NCI-H82 treated with DMSO at 0.1 percent for 48 hours (cell line): ENCODE measurements around the gene SLC22A17.
A peak's percentile ranks its signal among the peaks of the same experiment; 100 is the strongest.
"Not testable (repeated sequence)": the region's sequence is repeated elsewhere in the genome, so short reads cannot be mapped to it uniquely, and the experiment has no call there.

Experiments used
- DNase-seq: peaks from one replicate; lab custom pipeline; 2025; ENCODE audit not compliant: unreplicated experiment; lab: John Stamatoyannopoulos, UW

SLC22A17 gene

GRCh38 chr14:23345987-23346692 lies 6.5 kb downstream of the SLC22A17 start:
- DNase-seq = no peak

DNA sequence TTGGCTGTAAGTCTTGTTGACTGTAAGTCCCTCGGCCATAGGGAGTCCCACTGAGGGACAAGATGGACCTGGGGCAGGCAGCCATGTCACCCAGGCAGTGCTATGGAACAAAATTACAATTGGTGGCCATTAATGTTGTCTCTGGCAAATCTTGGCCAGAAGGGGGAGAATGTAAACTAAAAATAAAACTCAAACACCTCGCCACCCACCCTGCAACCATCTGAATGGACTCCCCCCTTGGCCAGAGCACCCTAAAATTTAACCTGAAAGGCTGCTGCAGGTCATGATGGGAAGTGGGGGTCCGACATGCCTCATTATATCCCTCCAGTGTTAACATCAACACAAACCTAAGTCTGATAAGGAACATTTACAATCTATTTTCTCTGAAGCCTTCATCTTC lies 8.2 kb downstream of the SLC22A17 start:
- DNase-seq = no peak

- no peak for DNase-seq
Observed at GRCh38 chr14:23339506-23340268, 13.0 kb downstream of the SLC22A17 start.

DNA sequence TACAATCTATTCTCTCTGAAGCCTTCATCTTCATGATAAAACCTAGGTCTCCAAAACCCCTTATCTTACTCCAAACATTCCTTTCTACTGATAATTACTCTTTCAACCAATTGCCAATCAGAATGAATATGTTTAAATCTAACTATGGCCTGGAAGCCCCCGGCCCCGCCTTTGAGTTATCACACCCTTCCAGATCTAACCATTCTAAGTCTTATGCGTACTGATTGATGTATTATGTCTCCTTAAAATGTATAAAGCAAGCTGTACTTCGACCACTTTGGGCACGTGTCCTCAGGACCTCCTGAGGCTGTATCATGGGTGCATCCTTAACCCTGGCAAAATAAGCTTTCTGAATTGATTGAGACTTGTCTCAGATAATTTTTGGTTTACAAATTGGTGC lies 17.1 kb downstream of the SLC22A17 start:
- no peak for DNase-seq

DNA sequence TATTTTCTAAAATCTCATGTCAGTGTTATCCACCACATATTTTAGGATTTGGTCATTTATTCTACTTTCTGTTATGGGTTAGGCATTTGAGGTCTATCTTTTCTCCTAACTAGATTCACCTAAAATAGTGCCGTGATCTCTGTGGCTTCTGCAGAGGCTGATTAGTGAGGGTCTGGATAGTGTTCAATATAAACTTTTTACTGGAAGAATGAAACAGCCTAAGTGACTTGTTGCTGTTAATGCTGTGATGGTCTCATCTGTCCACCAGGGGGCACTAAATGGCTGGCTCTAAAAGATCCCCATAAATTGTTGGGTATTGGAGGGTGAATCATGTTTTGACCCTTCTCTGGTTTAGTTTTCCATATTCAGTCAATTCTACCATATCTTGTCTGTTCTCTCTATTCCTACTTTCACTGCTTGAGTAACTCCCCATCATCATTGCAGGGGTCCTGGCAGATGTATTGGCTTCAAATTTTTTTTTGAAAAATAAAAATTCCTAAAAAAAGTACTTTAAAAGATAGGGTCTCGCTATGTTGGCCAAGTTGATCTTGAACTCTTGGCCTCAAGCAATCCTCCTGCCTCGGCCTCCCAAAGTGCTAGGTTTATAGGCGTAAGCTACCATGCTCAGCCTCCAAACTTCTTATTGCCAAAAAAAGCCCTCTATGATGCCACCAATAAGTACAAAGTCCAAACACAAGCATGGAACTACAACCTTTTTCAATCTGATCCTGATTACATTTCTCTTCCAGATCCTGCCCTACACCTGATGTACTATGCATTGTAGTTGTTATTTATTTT lies 24.5 kb downstream of the SLC22A17 start:
- peak; percentile 98 for DNase-seq

- no peak for DNase-seq
Observed at GRCh38 chr14:23326491-23327332, 26.0 kb downstream of the SLC22A17 start.

DNA sequence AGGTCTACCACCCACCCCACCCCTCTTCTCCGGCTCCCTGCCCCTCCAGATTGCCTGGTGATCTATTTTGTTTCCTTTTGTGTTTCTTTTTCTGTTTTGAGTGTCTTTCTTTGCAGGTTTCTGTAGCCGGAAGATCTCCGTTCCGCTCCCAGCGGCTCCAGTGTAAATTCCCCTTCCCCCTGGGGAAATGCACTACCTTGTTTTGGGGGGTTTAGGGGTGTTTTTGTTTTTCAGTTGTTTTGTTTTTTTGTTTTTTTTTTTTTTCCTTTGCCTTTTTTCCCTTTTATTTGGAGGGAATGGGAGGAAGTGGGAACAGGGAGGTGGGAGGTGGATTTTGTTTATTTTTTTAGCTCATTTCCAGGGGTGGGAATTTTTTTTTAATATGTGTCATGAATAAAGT lies 26.9 kb downstream of the SLC22A17 start:
- not testable (repeated sequence) for DNase-seq

DNA sequence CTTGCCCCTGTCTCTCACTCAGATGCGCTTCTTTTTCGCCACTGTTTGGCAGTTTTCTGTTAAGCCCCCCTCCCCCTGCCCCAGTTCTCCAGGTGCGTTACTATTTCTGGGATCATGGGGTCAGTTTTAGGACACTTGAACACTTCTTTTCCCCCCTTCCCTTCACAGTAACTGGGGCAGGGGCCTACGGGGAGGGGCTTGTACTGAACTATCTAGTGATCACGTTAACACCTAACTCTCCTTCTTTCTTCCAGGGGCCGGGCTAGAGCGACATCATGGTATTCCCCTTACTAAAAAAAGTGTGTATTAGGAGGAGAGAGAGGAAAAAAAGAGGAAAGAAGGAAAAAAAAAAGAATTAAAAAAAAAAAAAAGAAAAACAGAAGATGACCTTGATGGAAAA lies 27.7 kb downstream of the SLC22A17 start:
- no peak for DNase-seq

GRCh38 chr14:23324455-23324846 lies 28.2 kb downstream of the SLC22A17 start:
- DNase-seq = no peak

DNA sequence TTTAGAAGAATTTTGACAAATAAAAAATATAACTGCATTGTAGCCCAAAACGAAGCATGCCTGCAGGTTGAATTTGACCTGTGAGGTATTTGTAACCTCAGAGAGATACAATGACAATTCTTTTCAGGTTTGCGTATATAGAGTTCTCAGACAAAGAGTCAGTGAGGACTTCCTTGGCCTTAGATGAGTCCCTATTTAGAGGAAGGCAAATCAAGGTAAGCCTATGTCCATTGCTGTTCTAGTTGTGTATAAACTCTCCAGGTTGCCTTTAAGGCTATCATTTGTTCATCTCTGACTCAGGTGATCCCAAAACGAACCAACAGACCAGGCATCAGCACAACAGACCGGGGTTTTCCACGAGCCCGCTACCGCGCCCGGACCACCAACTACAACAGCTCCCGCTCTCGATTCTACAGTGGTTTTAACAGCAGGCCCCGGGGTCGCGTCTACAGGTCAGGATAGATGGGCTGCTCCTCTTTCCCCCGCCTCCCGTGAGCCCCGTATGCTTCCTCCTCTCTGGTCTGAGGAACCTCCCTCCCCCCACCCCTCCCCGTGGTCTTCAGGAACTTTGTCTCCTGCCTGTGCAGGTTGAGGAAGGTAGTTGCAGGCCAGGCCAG lies 28.7 kb downstream of the SLC22A17 start:
- DNase-seq = no peak

- DNase-seq = no peak
Observed at GRCh38 chr14:23322568-23323517, 29.8 kb downstream of the SLC22A17 start.

DNA sequence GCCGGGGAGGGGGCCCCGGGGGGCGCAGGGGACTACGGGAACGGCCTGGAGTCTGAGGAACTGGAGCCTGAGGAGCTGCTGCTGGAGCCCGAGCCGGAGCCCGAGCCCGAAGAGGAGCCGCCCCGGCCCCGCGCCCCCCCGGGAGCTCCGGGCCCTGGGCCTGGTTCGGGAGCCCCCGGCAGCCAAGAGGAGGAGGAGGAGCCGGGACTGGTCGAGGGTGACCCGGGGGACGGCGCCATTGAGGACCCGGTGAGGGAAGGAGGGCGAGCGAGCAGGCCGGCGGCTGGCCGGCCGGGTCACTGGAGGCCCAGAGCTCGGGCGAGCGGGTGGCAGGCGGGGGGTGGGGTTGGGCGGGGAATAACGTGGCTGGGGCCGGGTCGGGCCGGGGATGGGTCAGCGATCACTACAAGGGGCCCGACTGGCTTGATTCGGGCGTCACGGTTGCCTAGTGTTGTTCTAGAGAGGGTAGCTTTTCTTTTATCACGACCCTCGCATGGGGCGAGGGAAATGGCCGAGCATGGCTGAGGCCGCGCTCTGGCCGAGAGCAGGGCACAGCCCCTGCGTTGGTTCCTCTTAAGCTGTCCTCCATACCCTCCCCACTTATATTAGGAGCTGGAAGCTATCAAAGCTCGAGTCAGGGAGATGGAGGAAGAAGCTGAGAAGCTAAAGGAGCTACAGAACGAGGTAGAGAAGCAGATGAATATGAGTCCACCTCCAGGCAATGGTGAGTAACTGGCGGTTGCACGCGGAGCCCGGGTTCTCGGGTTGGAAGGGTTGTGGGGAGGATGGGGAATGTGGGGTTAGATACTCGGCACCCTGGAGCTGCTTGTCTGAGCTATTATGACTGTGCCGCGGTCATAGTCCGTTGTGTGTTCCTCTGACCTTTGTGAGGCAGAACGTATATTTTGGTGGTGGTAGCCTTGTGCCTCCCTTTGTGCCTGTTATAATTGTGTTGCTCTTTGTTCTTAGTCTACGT lies 30.8 kb downstream of the SLC22A17 start:
- peak; percentile 65 for DNase-seq

- DNase-seq = peak; percentile 100
Observed at GRCh38 chr14:23320584-23321571, 31.8 kb downstream of the SLC22A17 start, which contains the start of gene PABPN1. Gene PABPN1, plus strand, starts transcription at chr14:23321457. Its CDS starts 13 bp downstream, at chr14:23321470.

DNA sequence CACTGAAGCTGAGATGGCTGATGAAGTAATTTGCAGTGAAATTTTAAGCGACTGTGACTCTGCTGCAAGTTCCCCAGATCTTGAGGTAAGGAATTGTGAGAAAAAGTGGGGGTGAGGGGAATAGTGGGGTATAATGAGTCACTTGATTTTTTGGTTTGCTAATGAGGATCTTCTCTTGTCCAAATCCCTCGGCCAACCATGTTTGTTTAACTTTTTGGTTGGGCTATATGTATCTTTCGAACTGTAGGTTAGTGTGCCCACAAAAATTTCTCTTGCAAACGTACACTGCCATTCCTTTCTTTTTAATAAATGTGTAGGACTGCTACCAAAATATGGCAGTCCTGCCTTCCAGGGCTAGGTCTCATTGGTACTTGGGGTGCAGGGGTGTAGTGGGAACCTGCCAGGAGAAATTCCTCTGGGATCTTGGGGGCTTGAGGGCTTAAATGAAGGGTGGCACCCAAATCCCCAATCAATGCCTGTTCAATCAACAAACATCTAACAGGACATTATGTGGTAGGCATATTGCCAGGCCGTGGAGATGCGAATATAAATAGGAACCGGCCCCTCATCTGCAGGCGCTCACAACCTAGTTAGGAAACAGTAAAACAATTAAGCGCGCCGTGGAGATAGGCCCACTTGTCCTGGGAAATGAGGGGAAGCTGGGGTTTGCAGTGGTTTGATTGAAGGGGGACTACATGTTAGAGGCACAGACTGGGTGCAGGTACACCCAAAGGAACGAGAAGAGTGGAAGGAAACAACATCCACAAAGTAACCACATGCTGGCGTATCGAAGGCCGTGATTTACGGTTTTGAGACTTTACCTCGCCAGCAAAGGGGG lies 32.7 kb downstream of the SLC22A17 start:
- no peak for DNase-seq

GRCh38 chr14:23316300-23316699 lies 36.4 kb downstream of the SLC22A17 start:
- no peak for DNase-seq

- DNase-seq = no peak
Observed at GRCh38 chr14:23310546-23310945, 42.1 kb downstream of the SLC22A17 start.
